WI38 (cell line): ENCODE measurements around the gene KRTAP5-6.
A peak's percentile ranks its signal among the peaks of the same experiment; 100 is the strongest.

Experiments
- H3K4me3 ChIP-seq: 2 replicates; pipeline ENCODE4 v1.5.1; 2011; ENCODE audit warnings: low read depth, mild to moderate bottlenecking, control low read depth, low read length
- CTCF ChIP-seq: IDR thresholded peaks from 2 replicates; pipeline ENCODE4 v1.5.1; 2012; ENCODE audit warnings: low read depth, mild to moderate bottlenecking, control low read depth, low read length

KRTAP5-6 gene

GRCh38 chr11:1691878-1692707 is 4.9 kb upstream of the KRTAP5-6 start:
- TF ChIP-seq CTCF: no peak
- no peak overlapping the region for H3K4me3 ChIP-seq

- no peak overlapping the region for H3K4me3 ChIP-seq
- no peak for TF ChIP-seq CTCF
Observed at GRCh38 chr11:1692708-1693326, 4.2 kb upstream of the KRTAP5-6 start.

DNA sequence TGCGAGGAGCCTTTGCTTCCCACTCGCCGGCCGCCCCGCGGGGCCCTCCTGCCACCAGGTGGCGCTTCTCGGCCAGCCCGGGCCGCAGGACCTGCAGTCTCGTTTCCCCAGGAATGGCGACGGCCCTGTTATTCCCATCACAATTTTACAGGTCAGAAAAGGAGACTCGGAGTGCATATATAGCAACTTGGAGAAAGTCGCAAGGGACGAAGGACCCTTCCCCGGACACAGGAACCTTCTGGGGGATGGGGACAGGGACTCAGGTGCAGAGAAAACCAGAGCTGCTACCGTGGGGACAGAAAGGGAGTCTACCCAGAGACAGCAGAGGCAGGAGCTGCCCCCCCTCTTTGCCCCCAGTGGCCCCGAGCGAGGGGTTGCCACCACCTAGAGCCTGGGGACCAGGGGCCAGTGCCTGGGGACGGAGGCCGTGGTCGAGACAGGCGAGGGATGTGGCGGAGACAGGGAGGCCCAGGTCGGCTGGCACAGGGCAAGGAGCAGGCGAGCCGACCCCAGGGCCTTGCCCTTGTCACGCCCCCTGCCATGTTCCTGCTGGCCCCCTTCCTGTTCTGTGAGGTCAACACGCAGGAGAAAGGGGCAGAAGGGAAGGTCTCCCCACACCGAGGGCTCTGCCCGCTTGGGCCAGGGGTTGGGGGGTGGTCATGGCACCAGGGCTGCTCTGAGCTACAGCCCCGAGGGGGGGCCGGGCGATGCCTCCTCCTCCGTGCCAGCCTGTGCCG is 3.5 kb upstream of the KRTAP5-6 start:
- peak overlapping the region; percentile 44 for H3K4me3 ChIP-seq
- TF ChIP-seq CTCF: peak; percentile 84

GRCh38 chr11:1694064-1694845 is 2.7 kb upstream of the KRTAP5-6 start:
- no peak overlapping the region; the same call in 1 of the 2 replicates for H3K4me3 ChIP-seq
- TF ChIP-seq CTCF: peak; percentile 87

DNA sequence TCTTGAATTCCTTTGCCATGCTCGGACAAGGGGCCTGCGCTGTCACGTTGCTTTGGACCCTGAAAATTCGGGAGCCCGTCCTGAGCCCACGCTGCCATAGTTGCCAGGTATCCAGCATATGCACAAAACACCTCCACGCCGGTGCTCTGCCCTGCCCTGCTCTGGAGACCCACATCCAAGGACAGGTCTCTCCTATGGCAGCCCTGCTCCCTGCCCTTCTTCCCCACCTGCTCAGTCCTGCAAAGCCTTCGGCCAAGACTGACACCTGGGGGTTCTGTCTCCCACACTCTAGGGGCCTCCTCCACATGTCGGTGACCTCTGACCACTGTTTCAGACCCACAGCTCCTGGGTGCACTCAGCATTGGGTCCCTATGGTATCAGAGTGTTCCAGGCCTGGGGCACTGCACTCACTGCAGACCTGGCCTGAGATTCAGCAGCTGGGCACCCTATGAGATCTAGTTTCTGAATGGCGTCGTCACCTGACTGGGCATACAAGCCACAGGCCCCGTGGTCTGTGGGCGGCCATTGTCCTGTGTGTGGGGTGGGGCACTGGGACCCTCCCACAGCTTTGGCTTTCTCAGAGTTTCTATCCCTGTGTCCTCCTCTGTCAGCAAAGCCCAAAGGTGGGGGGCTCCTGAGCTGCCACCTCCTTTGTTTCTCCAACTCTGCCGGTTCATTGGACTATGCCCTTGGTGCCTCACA is 2.0 kb upstream of the KRTAP5-6 start:
- no peak overlapping the region for H3K4me3 ChIP-seq
- TF ChIP-seq CTCF: no peak

GRCh38 chr11:1695548-1696108 is 1.4 kb upstream of the KRTAP5-6 start:
- TF ChIP-seq CTCF: no peak
- no peak overlapping the region for H3K4me3 ChIP-seq
